Measurements from ENCODE around the gene CCNI. TPM values are rescaled to one million over a fixed set of nuclear protein-coding genes. Genes with fewer than 3 reads are reported as not detected.

CCNI gene
- polyA plus RNA-seq, 1 experiment: 85.1 TPM

DNA sequence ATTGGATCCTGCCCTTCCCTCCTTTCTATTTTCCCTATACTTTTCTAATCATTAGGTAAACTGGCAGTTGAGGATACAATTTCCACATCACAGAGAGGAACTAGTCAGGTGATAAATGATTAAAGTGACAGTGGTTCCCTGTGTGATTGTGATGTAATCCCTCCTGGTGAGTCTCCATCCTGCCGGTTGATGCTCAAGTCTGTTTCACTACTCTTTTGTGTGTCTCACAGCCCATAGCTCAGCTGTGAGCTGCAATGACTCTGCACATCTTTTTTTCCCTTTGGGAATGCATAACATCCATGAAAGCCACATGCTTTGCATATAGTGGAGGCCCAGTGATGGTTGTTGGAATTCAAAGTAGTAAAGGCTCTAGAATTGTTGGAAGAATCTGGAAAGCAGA, 60.4 kb downstream of the CCNI start:
- ChIA-PET CTCF (interaction anchor here (0.9 kb wide), 1 partner anchor 15 kb away, joined by 4 read pairs; no protein-coding TSS in a partner anchor), POLR2A (interaction anchor here (0.5 kb wide), 1 partner anchor 30 kb away, joined by 3 read pairs; no protein-coding TSS in a partner anchor)
- Histone ChIP-seq H3K27me3 (ENCODE audit: control insufficient read depth, insufficient read depth, low read length) (no peaks in the 10 kb centered on the region), H3K4me3 (ENCODE audit: low read depth, low read length) (no peak overlapping the region), H3K36me3 (ENCODE audit: control insufficient read depth, insufficient read depth, low read length) (peaks cover 42% of the 10 kb centered on the region)
- TF ChIP-seq, protein P1, sequence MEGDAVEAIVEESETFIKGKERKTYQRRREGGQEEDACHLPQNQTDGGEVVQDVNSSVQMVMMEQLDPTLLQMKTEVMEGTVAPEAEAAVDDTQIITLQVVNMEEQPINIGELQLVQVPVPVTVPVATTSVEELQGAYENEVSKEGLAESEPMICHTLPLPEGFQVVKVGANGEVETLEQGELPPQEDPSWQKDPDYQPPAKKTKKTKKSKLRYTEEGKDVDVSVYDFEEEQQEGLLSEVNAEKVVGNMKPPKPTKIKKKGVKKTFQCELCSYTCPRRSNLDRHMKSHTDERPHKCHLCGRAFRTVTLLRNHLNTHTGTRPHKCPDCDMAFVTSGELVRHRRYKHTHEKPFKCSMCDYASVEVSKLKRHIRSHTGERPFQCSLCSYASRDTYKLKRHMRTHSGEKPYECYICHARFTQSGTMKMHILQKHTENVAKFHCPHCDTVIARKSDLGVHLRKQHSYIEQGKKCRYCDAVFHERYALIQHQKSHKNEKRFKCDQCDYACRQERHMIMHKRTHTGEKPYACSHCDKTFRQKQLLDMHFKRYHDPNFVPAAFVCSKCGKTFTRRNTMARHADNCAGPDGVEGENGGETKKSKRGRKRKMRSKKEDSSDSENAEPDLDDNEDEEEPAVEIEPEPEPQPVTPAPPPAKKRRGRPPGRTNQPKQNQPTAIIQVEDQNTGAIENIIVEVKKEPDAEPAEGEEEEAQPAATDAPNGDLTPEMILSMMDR (IDR thresholded peaks at IDR 0.05; ENCODE audit: insufficient read depth, low read depth, low read length): no peak
- DNase-seq (ENCODE audit: low read depth): no peak

DNA sequence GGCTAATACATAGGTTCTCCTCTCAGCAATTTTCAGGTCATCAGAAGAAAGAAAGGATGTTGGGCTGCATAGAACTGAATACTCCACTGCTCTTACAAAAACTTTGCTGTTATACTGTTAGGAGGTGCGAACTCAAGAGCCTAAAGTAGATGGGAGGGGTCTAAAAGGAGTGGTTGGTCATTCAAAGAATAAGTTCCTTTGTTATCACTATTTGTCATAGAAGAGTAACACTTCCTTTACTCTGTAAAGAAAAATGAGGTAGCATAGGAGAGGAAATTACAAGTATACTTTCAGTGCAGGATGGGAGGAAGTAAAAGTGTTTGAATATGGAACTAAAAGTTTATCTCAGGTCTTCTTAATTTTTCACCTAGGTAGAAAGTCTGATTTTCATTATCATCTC, 61.5 kb downstream of the CCNI start:
- no peaks in the 10 kb centered on the region for H3K27me3 ChIP-seq (ENCODE audit: control insufficient read depth, insufficient read depth, low read length)
- POLR2A ChIA-PET: no interaction called here
- CTCF ChIA-PET: no interaction called here
- TF ChIP-seq, protein P1 (IDR thresholded peaks at IDR 0.05; ENCODE audit: insufficient read depth, low read depth, low read length): no peak
- no peak for DNase-seq (ENCODE audit: low read depth)
- peaks cover 37% of the 10 kb centered on the region for H3K36me3 ChIP-seq (ENCODE audit: control insufficient read depth, insufficient read depth, low read length)
- H3K4me3 ChIP-seq (ENCODE audit: low read depth, low read length): no peak overlapping the region

DNA sequence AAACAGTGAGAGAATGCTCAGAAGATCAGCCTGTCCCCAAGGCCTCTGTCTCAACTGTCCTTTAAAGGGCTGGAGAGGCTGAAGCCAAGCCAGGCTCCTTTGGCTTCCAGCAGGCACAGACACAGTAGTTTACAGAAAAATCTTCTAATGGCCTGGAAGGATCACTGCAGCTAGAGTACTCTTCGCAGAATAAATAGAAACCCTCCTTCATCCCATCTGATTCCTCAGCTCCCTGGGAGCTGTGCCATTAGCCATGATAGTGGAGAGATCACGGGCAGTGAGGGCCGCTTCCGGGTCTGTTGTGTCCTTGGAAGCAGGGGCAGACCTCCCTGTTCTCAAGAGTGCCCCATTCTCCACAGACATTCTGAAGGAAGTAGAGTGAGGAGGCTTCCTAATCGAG, 63.1 kb downstream of the CCNI start:
- POLR2A ChIA-PET: no interaction called here
- Histone ChIP-seq H3K4me3 (ENCODE audit: low read depth, low read length) (no peak overlapping the region), H3K36me3 (ENCODE audit: control insufficient read depth, insufficient read depth, low read length) (peaks cover 32% of the 10 kb centered on the region), H3K27me3 (ENCODE audit: control insufficient read depth, insufficient read depth, low read length) (no peaks in the 10 kb centered on the region)
- CTCF ChIA-PET: interaction anchor here (1.4 to 1.9 kb wide), 3 partner anchors 7 to 10 kb away, joined by 3 to 9 read pairs (median 4); no protein-coding TSS in a partner anchor
- no peak for DNase-seq (ENCODE audit: low read depth)
- TF ChIP-seq, protein P1 (IDR thresholded peaks at IDR 0.05; ENCODE audit: insufficient read depth, low read depth, low read length): no peak

DNA sequence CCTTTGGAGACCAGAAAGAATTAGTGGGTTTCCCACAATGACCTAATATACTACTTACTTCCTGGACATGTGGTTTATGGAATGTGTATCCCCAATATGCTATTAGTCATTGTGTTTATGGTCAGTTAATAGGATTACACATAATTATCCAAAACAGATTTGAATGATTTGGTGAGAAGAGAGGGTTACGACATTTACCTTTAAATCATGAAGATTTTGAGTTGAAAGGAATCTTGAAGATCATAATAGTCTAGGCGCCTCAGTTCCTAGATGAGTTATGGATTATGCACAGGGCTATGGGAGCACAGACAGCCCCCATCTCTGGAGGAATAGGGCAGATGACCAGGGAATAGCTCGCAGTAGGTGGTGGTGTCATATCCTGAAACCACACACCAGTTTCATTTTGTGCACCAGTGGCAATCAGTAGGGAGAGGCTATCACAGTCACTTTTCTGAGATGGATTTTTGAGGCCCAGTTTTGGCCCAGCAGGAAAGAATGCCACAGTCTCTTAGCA, 64.9 kb downstream of the CCNI start:
- TF ChIP-seq, protein P1 (IDR thresholded peaks at IDR 0.05; ENCODE audit: insufficient read depth, low read depth, low read length): no peak
- POLR2A ChIA-PET: no interaction called here
- no peak overlapping the region for H3K4me3 ChIP-seq (ENCODE audit: low read depth, low read length)

DNA sequence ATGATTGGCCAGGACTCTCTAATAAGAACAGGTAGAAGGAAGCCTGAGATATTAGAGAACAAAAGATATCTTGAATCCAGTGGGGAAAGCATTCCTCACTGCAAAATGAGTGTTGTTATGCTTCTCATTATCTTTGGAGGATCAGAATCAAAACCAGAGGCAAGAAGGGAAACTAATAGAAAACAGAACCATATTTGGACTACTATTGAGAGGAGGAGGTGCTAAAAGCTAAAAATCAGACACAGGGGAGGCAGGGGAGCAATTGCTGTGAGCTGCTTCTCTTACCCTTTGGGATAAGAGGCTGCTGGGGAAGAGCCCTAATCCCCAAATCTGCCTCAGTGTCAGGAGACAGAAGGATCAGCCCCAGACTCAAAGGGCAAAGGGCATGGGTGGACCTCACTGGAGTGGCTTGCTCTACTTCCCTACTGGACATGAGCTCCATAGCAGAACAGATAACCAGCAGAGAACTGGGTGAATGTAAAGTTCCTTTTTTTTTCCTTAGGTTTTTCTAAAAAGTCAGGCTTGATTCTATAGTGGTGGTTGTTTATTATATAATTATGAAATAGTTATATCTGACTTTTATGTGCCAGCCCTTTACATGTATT, 66.2 kb downstream of the CCNI start:
- POLR2A ChIA-PET: interaction anchor here (0.6 kb wide), 1 partner anchor 218 kb away, joined by 8 read pairs; no protein-coding TSS in a partner anchor
- Histone ChIP-seq H3K4me3 (ENCODE audit: low read depth, low read length) (no peak overlapping the region), H3K36me3 (ENCODE audit: control insufficient read depth, insufficient read depth, low read length) (peaks cover 25% of the 10 kb centered on the region), H3K27me3 (ENCODE audit: control insufficient read depth, insufficient read depth, low read length) (no peaks in the 10 kb centered on the region)
- no peak for DNase-seq (ENCODE audit: low read depth)
- TF ChIP-seq, protein P1 (IDR thresholded peaks at IDR 0.05; ENCODE audit: insufficient read depth, low read depth, low read length): no peak
- CTCF ChIA-PET: no interaction called here

More for the DNA sequence above, 64.9 kb downstream of the CCNI start:
- CTCF ChIA-PET: interaction anchor here (0.6 to 1.9 kb wide), 3 partner anchors 9 to 29 kb away, joined by 3 to 9 read pairs (median 4); no protein-coding TSS in a partner anchor
- no peaks in the 10 kb centered on the region for H3K27me3 ChIP-seq (ENCODE audit: control insufficient read depth, insufficient read depth, low read length)
- peaks cover 33% of the 10 kb centered on the region for H3K36me3 ChIP-seq (ENCODE audit: control insufficient read depth, insufficient read depth, low read length)
- no peak for DNase-seq (ENCODE audit: low read depth)
